Esophagus squamous epithelium (tissue), 5 donors: Measurements from ENCODE around the gene GNG14. TPM values are rescaled to one million over a fixed set of nuclear protein-coding genes. Genes with fewer than 3 reads are reported as not detected.

Source experiments
- DNase-seq: peaks from one replicate; lab custom pipeline; 2025; lab: John Stamatoyannopoulos, UW
- H3K27ac ChIP-seq, 4 donors: fragments of 200-600 bp; sonication (generic); one replicate each; pipeline ENCODE4 v1.5.1; 2016 to 2019; ENCODE audit warnings: mild to moderate bottlenecking in 1 of 4
- H3K27me3 ChIP-seq, 4 donors: fragments of 200-600 bp; sonication (generic); 1 replicate in 3 of 4; 2 replicates in 1 of 4; pipeline versions ENCODE4 v1.5.1 to v1.6.0; 2017 to 2021; ENCODE audit warnings: antibody characterized with exemption in 1 of 4
- H3K36me3 ChIP-seq, 3 donors: fragments of 200-600 bp; sonication (generic); one replicate each; pipeline ENCODE4 v1.5.1; 2016 to 2019
- H3K4me1 ChIP-seq, 3 donors: fragments of 200-600 bp; sonication (generic); one replicate each; pipeline ENCODE4 v1.5.1; 2017 to 2019
- H3K4me3 ChIP-seq, 4 donors: fragments of 200-600 bp; sonication (generic); 1 replicate in 3 of 4; 2 replicates in 1 of 4; pipeline ENCODE4 v1.5.1; 2016 to 2019; ENCODE audit warnings: mild to moderate bottlenecking in 2 of 4, moderate library complexity in 1 of 4
- H3K9me3 ChIP-seq, 3 donors: fragments of 200-600 bp; sonication (generic); one replicate each; pipeline ENCODE4 v1.5.1; 2016 to 2019
- CTCF ChIP-seq, 6 experiments: fragments of 450-650 bp in 4 of 6; fragments of 200-600 bp in 2 of 6; sonication (generic) in 2 of 6; IDR thresholded peaks; one replicate each; pipeline ENCODE4 v1.5.1; 2016 to 2019; ENCODE audit warnings: antibody characterized with exemption in 6 of 6, mild to moderate bottlenecking in 4 of 6, moderate library complexity in 4 of 6
- POLR2A ChIP-seq, 4 donors: fragments of 450-650 bp; IDR thresholded peaks; one replicate each; pipeline ENCODE4 v1.6.1; 2017; ENCODE audit warnings: antibody characterized with exemption in 4 of 4, mild to moderate bottlenecking in 4 of 4, moderate library complexity in 3 of 4
- WGBS, 2 donors: methylation state at CpG; one replicate each; pipeline ENCODE4 v1.1.5; 2018; 5-methylcytosine and 5-hydroxymethylcytosine counted together
- intact Hi-C: fragments of 100-400 bp; cut with DNase I; formaldehyde crosslinking; loops from one replicate; pipeline ENCODE4 v1.15.0; 2022
- total RNA-seq, 4 donors: library from RNA; depleted of rRNA; stranded (reverse); fragments of >200 nt; gene quantifications; one replicate each; pipeline ENCODE4 v1.1.0, GENCODE V29; 2016
- donor health status: DM: yes; HTN: yes; CAD: no.

Gene GNG14
- total RNA-seq, 4 donors from 2014 or later: not detected

- TF ChIP-seq POLR2A (IDR thresholded peaks at IDR 0.05) (no peak), CTCF (IDR thresholded peaks at IDR 0.05) (no peak)
- no peak for DNase-seq
- Histone ChIP-seq H3K27ac (no peak overlapping the region), H3K27me3 (no peaks in the 10 kb centered on the region), H3K4me3 (no peak overlapping the region), H3K4me1 (no peaks in the 10 kb centered on the region), H3K36me3 (peaks cover 55 to 100% (median 83%) of the 10 kb centered on the region in 3 donors), H3K9me3 (no peaks in the 10 kb centered on the region)
- 96 to 100% methylated on average over 2 to 8 of the region's 13 CpGs for WGBS, 2 donors
- intact Hi-C loops: no loop called here
These were observed 17.4 kb downstream of the GNG14 start for GRCh38 chr19:12705169-12705568.

GRCh38 chr19:12705654-12706331 lies 18.0 kb downstream of the GNG14 start:
- no peaks in the 10 kb centered on the region for H3K27me3 ChIP-seq
- H3K27ac ChIP-seq: no peak overlapping the region
- no peak for TF ChIP-seq CTCF (IDR thresholded peaks at IDR 0.05)
- TF ChIP-seq POLR2A (IDR thresholded peaks at IDR 0.05): no peak
- intact Hi-C loops: no loop called here
- WGBS, 2 donors: 84 to 85% methylated on average over 5 to 7 of the region's 29 CpGs
- H3K36me3 ChIP-seq: peaks cover 57 to 100% (median 83%) of the 10 kb centered on the region in 3 donors
- H3K4me3 ChIP-seq: no peak overlapping the region
- no peaks in the 10 kb centered on the region for H3K9me3 ChIP-seq
- no peak for DNase-seq
- H3K4me1 ChIP-seq: no peaks in the 10 kb centered on the region

- no peak for DNase-seq
- H3K4me3 ChIP-seq: no peak overlapping the region
- TF ChIP-seq POLR2A (IDR thresholded peaks at IDR 0.05): no peak
- no peak for TF ChIP-seq CTCF (IDR thresholded peaks at IDR 0.05)
- H3K9me3 ChIP-seq: no peaks in the 10 kb centered on the region
- peaks cover 56 to 100% (median 82%) of the 10 kb centered on the region in 3 donors for H3K36me3 ChIP-seq
- intact Hi-C loops: no loop called here
- 89 to 93% methylated on average over 3 to 8 of the region's 13 CpGs for WGBS, 2 donors
- no peak overlapping the region for H3K27ac ChIP-seq
- no peaks in the 10 kb centered on the region for H3K4me1 ChIP-seq
- H3K27me3 ChIP-seq: no peaks in the 10 kb centered on the region
These were observed 18.5 kb downstream of the GNG14 start for GRCh38 chr19:12706332-12706718.

GRCh38 chr19:12708641-12709040 lies 20.8 kb downstream of the GNG14 start:
- H3K27me3 ChIP-seq: no peaks in the 10 kb centered on the region
- H3K9me3 ChIP-seq: no peaks in the 10 kb centered on the region
- DNase-seq: no peak
- no peak for TF ChIP-seq POLR2A (IDR thresholded peaks at IDR 0.05)
- TF ChIP-seq CTCF (IDR thresholded peaks at IDR 0.05): no peak
- H3K36me3 ChIP-seq: peaks cover 52 to 99% (median 69%) of the 10 kb centered on the region in 3 donors
- no peak overlapping the region for H3K4me3 ChIP-seq
- intact Hi-C loops: no loop called here
- no peak overlapping the region for H3K27ac ChIP-seq
- 87 to 90% methylated on average over 4 to 8 of the region's 8 CpGs for WGBS, 2 donors
- H3K4me1 ChIP-seq: no peaks in the 10 kb centered on the region

GRCh38 chr19:12711187-12711586 lies 23.4 kb downstream of the GNG14 start:
- DNase-seq: no peak
- WGBS, 2 donors: 100% methylated on average over 2 to 6 of the region's 17 CpGs
- no peak overlapping the region for H3K27ac ChIP-seq
- no peaks in the 10 kb centered on the region for H3K4me1 ChIP-seq
- H3K9me3 ChIP-seq: no peaks in the 10 kb centered on the region
- no peaks in the 10 kb centered on the region for H3K27me3 ChIP-seq
- TF ChIP-seq POLR2A (IDR thresholded peaks at IDR 0.05) (no peak), CTCF (IDR thresholded peaks at IDR 0.05) (no peak)
- intact Hi-C loops: loop anchor here (10.0 kb wide), 1 partner anchor 94 kb away; the partner anchor contains the start of genes PRDX2, RNASEH2A and THSD8
- peaks cover 56 to 99% (median 69%) of the 10 kb centered on the region in 3 donors for H3K36me3 ChIP-seq
- no peak overlapping the region for H3K4me3 ChIP-seq
